H9 (cell line): ENCODE measurements around the gene JPT2. TPM values are rescaled to one million over a fixed set of nuclear protein-coding genes. Genes with fewer than 3 reads are reported as not detected.

Source experiments
- DNase-seq: peaks from one replicate; pipeline ENCODE4 v3.0.0-alpha.2; 2017
- H2AFZ ChIP-seq: one replicate; pipeline ENCODE4 v1.6.1; 2013; ENCODE audit warnings: mild to moderate bottlenecking, low read length, control low read depth, moderate library complexity
- H2AK5ac ChIP-seq: 2 replicates; pipeline ENCODE4 v1.6.1; 2013; ENCODE audit warnings: low read length, control low read depth, mixed read lengths; ENCODE audit not compliant: insufficient read length
- H2BK120ac ChIP-seq: one replicate; pipeline ENCODE4 v1.6.1; 2013; ENCODE audit warnings: low read depth, mild to moderate bottlenecking, low read length, control low read depth, inconsistent platforms; ENCODE audit not compliant: poor library complexity, severe bottlenecking
- H2BK12ac ChIP-seq: 2 replicates; pipeline ENCODE4 v1.6.1; 2013; ENCODE audit warnings: low read length, control low read depth, mixed read lengths, low read depth; ENCODE audit not compliant: insufficient read length
- H2BK15ac ChIP-seq: 2 replicates; pipeline ENCODE4 v1.6.1; 2013; ENCODE audit warnings: low read depth, low read length, control low read depth
- H2BK20ac ChIP-seq: one replicate; pipeline ENCODE4 v1.6.1; 2013; ENCODE audit warnings: low read depth, mild to moderate bottlenecking, low read length, control low read depth, inconsistent platforms; ENCODE audit not compliant: poor library complexity, severe bottlenecking
- H2BK5ac ChIP-seq: 2 replicates; pipeline ENCODE4 v1.6.1; 2013; ENCODE audit warnings: low read length, control low read depth, mixed read lengths; ENCODE audit not compliant: insufficient read length
- H3K14ac ChIP-seq: 2 replicates; pipeline ENCODE4 v1.6.1; 2013; ENCODE audit warnings: low read length, control low read depth; ENCODE audit not compliant: insufficient read depth
- H3K18ac ChIP-seq: 2 replicates; pipeline ENCODE4 v1.6.1; 2013; ENCODE audit warnings: low read depth, mild to moderate bottlenecking, mixed read lengths, low read length, control low read depth; ENCODE audit not compliant: insufficient read length
- H3K23ac ChIP-seq: 2 replicates; pipeline ENCODE4 v1.6.1; 2013; ENCODE audit warnings: low read length, control low read depth, mixed read lengths, low read depth; ENCODE audit not compliant: insufficient read length
- H3K23me2 ChIP-seq: 2 replicates; pipeline ENCODE4 v1.6.1; 2013; ENCODE audit warnings: low read depth, mild to moderate bottlenecking, mixed read lengths, low read length, control low read depth; ENCODE audit not compliant: insufficient read length, poor library complexity, severe bottlenecking
- H3K27ac ChIP-seq: 2 replicates; pipeline ENCODE4 v1.5.1; 2013; ENCODE audit warnings: low read length, control low read depth, mixed read lengths, low read depth; ENCODE audit not compliant: insufficient read length
- H3K27me3 ChIP-seq: 2 replicates; pipeline ENCODE4 v1.6.1; 2013; ENCODE audit warnings: low read length, control low read depth, inconsistent platforms; ENCODE audit not compliant: insufficient read depth
- H3K4ac ChIP-seq: 2 replicates; pipeline ENCODE4 v1.6.1; 2013; ENCODE audit warnings: low read depth, mild to moderate bottlenecking, control low read depth, inconsistent platforms, low read length, moderate library complexity
- H3K4me1 ChIP-seq: 2 replicates; pipeline ENCODE4 v1.6.1; 2013; ENCODE audit warnings: low read length, control low read depth, inconsistent platforms; ENCODE audit not compliant: insufficient read depth
- H3K4me2 ChIP-seq: 2 replicates; pipeline ENCODE4 v1.6.1; 2013; ENCODE audit warnings: low read length, control low read depth, mixed read lengths; ENCODE audit not compliant: insufficient read length, insufficient read depth
- H3K56ac ChIP-seq: 2 replicates; pipeline ENCODE4 v1.6.1; 2013; ENCODE audit warnings: low read depth, mild to moderate bottlenecking, mixed read lengths, low read length, control low read depth; ENCODE audit not compliant: insufficient read length
- H3K79me1 ChIP-seq: 2 replicates; pipeline ENCODE4 v1.6.1; 2013; ENCODE audit warnings: low read depth, mild to moderate bottlenecking, moderate library complexity, low read length, control low read depth, inconsistent platforms; ENCODE audit not compliant: insufficient read depth, poor library complexity, severe bottlenecking
- H3K79me2 ChIP-seq: 2 replicates; pipeline ENCODE4 v1.6.1; 2013; ENCODE audit warnings: low read length, control low read depth, inconsistent platforms; ENCODE audit not compliant: insufficient read depth
- H3K9ac ChIP-seq: 2 replicates; pipeline ENCODE4 v1.6.1; 2013; ENCODE audit warnings: low read length, control low read depth, mixed read lengths; ENCODE audit not compliant: insufficient read length; ENCODE audit errors: extremely low read depth
- H3K9me3 ChIP-seq: one replicate; pipeline ENCODE4 v1.6.1; 2013; ENCODE audit warnings: low read depth, low read length, inconsistent platforms; ENCODE audit not compliant: control insufficient read depth
- H3T11ph ChIP-seq: one replicate; pipeline ENCODE4 v1.6.1; 2013; ENCODE audit warnings: mild to moderate bottlenecking, low read length, control low read depth, inconsistent platforms
- H4K20me1 ChIP-seq: one replicate; pipeline ENCODE4 v1.6.1; 2013; ENCODE audit not compliant: control insufficient read depth, insufficient read length, insufficient read depth
- H4K5ac ChIP-seq: 2 replicates; pipeline ENCODE4 v1.6.1; 2013; ENCODE audit warnings: low read depth, mild to moderate bottlenecking, mixed read lengths, low read length, control low read depth; ENCODE audit not compliant: insufficient read length
- H4K8ac ChIP-seq: replicated peaks from 2 replicates; pipeline ENCODE4 v1.6.1; 2013; ENCODE audit warnings: low read length, control low read depth, mixed read lengths, low read depth; ENCODE audit not compliant: insufficient read length
- H4K91ac ChIP-seq: 2 replicates; pipeline ENCODE4 v1.6.1; 2013; ENCODE audit warnings: low read depth, mild to moderate bottlenecking, moderate library complexity, mixed read lengths, low read length, control low read depth; ENCODE audit not compliant: insufficient read length
- H3K27ac Mint-ChIP-seq, 3 experiments: 2 replicates in 2 of 3; 3 replicates in 1 of 3; pipeline ENCODE4 v1.8.0; 2020 to 2021; ENCODE audit warnings: mixed read lengths in 3 of 3, mild to moderate bottlenecking in 1 of 3, moderate library complexity in 1 of 3
- H3K27me3 Mint-ChIP-seq: 2 replicates; pipeline ENCODE4 v1.8.0; 2021; ENCODE audit warnings: low read depth, mild to moderate bottlenecking, moderate library complexity, mixed read lengths
- H3K36me3 Mint-ChIP-seq, 3 experiments: 2 replicates in 2 of 3; 3 replicates in 1 of 3; pipeline ENCODE4 v1.8.0; 2020 to 2021; ENCODE audit warnings: low read depth in 3 of 3, mixed read lengths in 3 of 3; ENCODE audit not compliant: insufficient read depth in 1 of 3
- H3K4me1 Mint-ChIP-seq, 2 experiments: 2 replicates each; pipeline ENCODE4 v1.8.0; 2020; ENCODE audit warnings: mixed read lengths in 2 of 2
- H3K4me3 Mint-ChIP-seq, 2 experiments: 2 replicates in 1 of 2; 3 replicates in 1 of 2; pipeline ENCODE4 v1.8.0; 2020 to 2021; ENCODE audit warnings: mild to moderate bottlenecking in 2 of 2, mixed read lengths in 2 of 2, moderate library complexity in 1 of 2
- H3K9me3 Mint-ChIP-seq, 2 experiments: 2 replicates in 1 of 2; 3 replicates in 1 of 2; pipeline ENCODE4 v1.8.0; 2020; ENCODE audit warnings: mild to moderate bottlenecking in 2 of 2, mixed read lengths in 2 of 2, moderate library complexity in 1 of 2
- CTCF ChIP-seq: fragments of 200-600 bp; sonication (generic); conservative IDR thresholded peaks from 3 replicates; pipeline ENCODE4 v1.8.0; 2021; ENCODE audit warnings: antibody characterized with exemption, mild to moderate bottlenecking
- WGBS: extraction: QIAGEN DNeasy Blood & Tissue Kit; methylation state at CpG from one replicate; pipeline ENCODE4 v1.1.7; 2013; ENCODE audit warnings: missing lambda C conversion rate, low lambda C conversion rate, mixed read lengths; ENCODE audit not compliant: insufficient read length; ENCODE audit errors: extremely low coverage; 5-methylcytosine and 5-hydroxymethylcytosine counted together
- total RNA-seq: library from RNA; stranded (reverse); gene quantifications from 2 replicates; pipeline ENCODE4 v1.2.1, GENCODE V29; 2021

The JPT2 gene
- total RNA-seq, 1 experiment from 2014 or later: 206 TPM

- Histone ChIP-seq H3K27me3 (no peaks in the 10 kb centered on the region), H3T11ph (no peak overlapping the region), H2BK120ac (no peak overlapping the region), H3K4me1 (no peaks in the 10 kb centered on the region), H3K27ac (no peak overlapping the region), H2BK12ac (no peak overlapping the region), H3K4ac (no peak overlapping the region), H3K23me2 (peaks cover 4% of the 10 kb centered on the region), H4K8ac (no peak overlapping the region), H2BK5ac (no peak overlapping the region), H3K56ac (no peak overlapping the region), H3K9ac (no peak overlapping the region), H3K14ac (no peak overlapping the region; the same call in 1 of the 2 replicates), H2BK20ac (no peak overlapping the region), H3K79me2 (no peaks in the 10 kb centered on the region), H3K23ac (no peak overlapping the region), H3K79me1 (no peaks in the 10 kb centered on the region), H4K20me1 (no peaks in the 10 kb centered on the region), H3K18ac (no peak overlapping the region), H4K5ac (no peak overlapping the region), H2AK5ac (no peak overlapping the region), H2AFZ (no peak overlapping the region), H3K9me3 (no peaks in the 10 kb centered on the region), H4K91ac (no peak overlapping the region), H3K4me2 (no peak overlapping the region), H2BK15ac (no peak overlapping the region)
- no peak for DNase-seq
- no peak for TF ChIP-seq CTCF
- Mint-ChIP-seq H3K9me3 (no peaks in the 10 kb centered on the region), H3K27me3 (peaks cover 1% of the 10 kb centered on the region; the same call in 1 of the 2 replicates), H3K4me1 (no peaks in the 10 kb centered on the region), H3K36me3 (peaks cover 16 to 72% (median 58%) of the 10 kb centered on the region in 3 experiments; a peak in 6 of 7 replicates), H3K27ac (peak overlapping the region in 2 of 3 experiments; percentile 44 to 68; a peak in 3 of 7 replicates), H3K4me3 (no peak overlapping the region)
- WGBS: no CpG with 5 or more reads among the region's 13 CpGs
Measured at GRCh38 chr16:1657841-1658240, 20.2 kb upstream of the JPT2 start.
